ENCODE results near the gene NLRC3. TPM values are rescaled to one million over a fixed set of nuclear protein-coding genes. Genes with fewer than 3 reads are reported as not detected.

Gene NLRC3
- total RNA-seq, 6 experiments from 2014 or later = 0.53 to 1.2 (median 0.64) TPM

DNA sequence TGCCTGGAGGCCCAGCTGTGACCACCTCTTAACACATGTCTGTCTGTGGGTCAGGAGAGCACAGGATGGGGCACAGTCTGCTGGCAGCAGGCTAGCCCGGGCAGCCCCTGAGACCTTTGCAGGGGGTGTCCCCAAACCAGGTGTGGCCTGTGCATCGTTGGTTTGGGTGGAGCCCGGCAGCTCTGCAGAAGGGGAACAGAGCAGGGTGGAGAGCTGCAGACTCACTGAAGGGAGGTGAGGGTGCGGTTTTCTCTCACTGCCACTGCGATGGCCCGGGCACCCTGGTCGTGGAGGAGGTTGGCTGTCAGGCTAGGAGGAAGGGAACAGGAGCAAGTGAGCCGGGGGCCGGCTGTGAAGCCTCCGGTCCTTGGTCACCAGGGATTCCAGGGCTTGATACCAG is 28.8 kb downstream of the NLRC3 start:
- Histone ChIP-seq H3K27ac (no peak overlapping the region), H3K9me3 (no peaks in the 10 kb centered on the region), H3K4me1 (no peaks in the 10 kb centered on the region), H3K4me3 (no peak overlapping the region), H3K27me3 (no peaks in the 10 kb centered on the region), H3K36me3 (no peaks in the 10 kb centered on the region)
- no CpG with 5 or more reads among the region's 10 CpGs for WGBS (ENCODE audit: insufficient coverage, low coverage, low lambda C conversion rate, missing lambda C conversion rate)
- no peak for ATAC-seq
- no peak for DNase-seq
- TF ChIP-seq, protein P1, sequence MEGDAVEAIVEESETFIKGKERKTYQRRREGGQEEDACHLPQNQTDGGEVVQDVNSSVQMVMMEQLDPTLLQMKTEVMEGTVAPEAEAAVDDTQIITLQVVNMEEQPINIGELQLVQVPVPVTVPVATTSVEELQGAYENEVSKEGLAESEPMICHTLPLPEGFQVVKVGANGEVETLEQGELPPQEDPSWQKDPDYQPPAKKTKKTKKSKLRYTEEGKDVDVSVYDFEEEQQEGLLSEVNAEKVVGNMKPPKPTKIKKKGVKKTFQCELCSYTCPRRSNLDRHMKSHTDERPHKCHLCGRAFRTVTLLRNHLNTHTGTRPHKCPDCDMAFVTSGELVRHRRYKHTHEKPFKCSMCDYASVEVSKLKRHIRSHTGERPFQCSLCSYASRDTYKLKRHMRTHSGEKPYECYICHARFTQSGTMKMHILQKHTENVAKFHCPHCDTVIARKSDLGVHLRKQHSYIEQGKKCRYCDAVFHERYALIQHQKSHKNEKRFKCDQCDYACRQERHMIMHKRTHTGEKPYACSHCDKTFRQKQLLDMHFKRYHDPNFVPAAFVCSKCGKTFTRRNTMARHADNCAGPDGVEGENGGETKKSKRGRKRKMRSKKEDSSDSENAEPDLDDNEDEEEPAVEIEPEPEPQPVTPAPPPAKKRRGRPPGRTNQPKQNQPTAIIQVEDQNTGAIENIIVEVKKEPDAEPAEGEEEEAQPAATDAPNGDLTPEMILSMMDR (IDR thresholded peaks at IDR 0.05) = no peak
- no peak for TF ChIP-seq POLR2A (IDR thresholded peaks at IDR 0.05)
- intact Hi-C loops (cut with DNase I) = no loop called here

DNA sequence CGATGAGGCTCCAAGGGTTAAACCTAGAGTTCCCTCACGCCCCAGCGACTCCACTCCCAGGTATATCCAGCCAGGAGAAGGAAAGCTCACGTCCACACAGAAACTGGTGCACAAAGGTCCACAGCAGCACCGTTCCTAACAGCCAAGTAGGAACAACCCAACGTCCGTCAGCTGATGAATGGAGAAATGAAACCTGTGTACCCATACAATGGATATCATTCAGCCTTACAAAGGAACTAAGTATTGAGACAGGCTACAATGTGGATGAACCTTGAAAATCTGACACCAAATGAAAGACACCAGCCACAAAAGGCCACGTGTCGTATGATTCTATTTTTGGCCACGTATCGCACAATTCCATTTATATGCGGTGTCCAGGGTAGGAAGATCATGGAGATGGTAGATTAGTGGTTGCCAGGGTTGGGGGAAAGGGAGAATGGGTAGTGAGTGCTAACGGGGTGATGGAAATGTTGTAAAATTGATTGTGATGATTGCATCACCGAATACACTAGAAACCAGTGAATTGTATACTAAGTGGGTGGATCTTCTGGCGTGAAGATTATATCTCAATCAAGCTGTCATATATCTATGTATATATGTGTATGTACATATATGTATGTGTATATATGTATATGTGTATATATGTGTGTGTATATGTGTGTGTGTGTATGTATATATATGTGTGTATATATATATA is 30.1 kb downstream of the NLRC3 start:
- ATAC-seq (peak in 2 of 4 donors; percentile 25 to 42), DNase-seq (no peak)
- H3K4me3 ChIP-seq = no peak overlapping the region
- no peaks in the 10 kb centered on the region for H3K4me1 ChIP-seq
- H3K27ac ChIP-seq = no peak overlapping the region
- no peak for TF ChIP-seq POLR2A (IDR thresholded peaks at IDR 0.05)
- TF ChIP-seq, protein P1 (IDR thresholded peaks at IDR 0.05) = no peak
- no peaks in the 10 kb centered on the region for H3K9me3 ChIP-seq
- intact Hi-C loops (cut with DNase I) = no loop called here
- 84% methylated on average over 11 of the region's 15 CpGs for WGBS (ENCODE audit: insufficient coverage, low coverage, low lambda C conversion rate, missing lambda C conversion rate)
- H3K36me3 ChIP-seq = no peaks in the 10 kb centered on the region
- H3K27me3 ChIP-seq = no peaks in the 10 kb centered on the region

DNA sequence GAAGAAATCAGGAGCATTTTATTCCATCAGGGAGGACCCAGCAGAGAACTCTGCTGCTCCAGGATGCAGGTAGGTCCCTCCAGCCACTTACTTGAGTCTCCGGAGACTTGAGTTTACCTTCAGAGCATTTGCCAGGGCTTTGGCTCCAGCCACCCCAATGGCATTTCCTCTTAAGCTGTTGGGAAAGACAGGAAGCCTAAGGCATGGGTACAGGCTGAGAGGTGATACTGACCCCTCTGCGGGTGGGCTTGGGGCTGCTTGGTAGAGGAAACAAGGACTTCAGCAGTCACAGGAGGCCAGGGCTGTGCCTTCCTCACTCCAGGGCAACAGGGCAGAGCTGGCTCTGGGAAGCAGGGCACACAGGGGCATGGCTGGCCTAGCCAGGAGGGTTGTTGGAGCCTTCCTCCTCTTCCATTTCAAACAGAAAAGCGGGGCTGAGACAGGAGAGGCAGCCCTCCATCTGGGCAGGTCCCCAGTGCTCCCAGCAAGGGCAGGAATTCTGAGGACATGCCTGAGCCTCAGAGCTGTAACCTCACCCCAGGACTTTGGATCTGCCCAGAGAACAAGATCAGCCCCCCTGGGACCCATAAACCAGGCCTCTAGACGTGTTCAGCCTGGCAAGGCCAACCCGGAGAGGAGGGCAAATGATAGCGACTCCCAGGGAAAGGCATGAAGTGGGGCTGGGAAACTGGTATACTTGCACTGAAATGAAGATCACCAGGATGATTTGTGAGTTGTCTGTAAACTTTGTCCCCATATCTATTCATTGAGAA is 34.4 kb downstream of the NLRC3 start:
- Histone ChIP-seq H3K27me3 (no peaks in the 10 kb centered on the region), H3K36me3 (peaks cover 0 to 4% (median under 1%) of the 10 kb centered on the region in 4 donors), H3K9me3 (no peaks in the 10 kb centered on the region), H3K4me1 (no peaks in the 10 kb centered on the region), H3K4me3 (no peak overlapping the region), H3K27ac (no peak overlapping the region)
- intact Hi-C loops (cut with DNase I) = no loop called here
- no peak for DNase-seq
- WGBS (ENCODE audit: insufficient coverage, low coverage, low lambda C conversion rate, missing lambda C conversion rate) = 91% methylated on average over 4 of the region's 6 CpGs
- peak in 1 of 4 donors; percentile 30 for ATAC-seq
- TF ChIP-seq, protein P1 (IDR thresholded peaks at IDR 0.05) = no peak
- TF ChIP-seq POLR2A (IDR thresholded peaks at IDR 0.05) = no peak

DNA sequence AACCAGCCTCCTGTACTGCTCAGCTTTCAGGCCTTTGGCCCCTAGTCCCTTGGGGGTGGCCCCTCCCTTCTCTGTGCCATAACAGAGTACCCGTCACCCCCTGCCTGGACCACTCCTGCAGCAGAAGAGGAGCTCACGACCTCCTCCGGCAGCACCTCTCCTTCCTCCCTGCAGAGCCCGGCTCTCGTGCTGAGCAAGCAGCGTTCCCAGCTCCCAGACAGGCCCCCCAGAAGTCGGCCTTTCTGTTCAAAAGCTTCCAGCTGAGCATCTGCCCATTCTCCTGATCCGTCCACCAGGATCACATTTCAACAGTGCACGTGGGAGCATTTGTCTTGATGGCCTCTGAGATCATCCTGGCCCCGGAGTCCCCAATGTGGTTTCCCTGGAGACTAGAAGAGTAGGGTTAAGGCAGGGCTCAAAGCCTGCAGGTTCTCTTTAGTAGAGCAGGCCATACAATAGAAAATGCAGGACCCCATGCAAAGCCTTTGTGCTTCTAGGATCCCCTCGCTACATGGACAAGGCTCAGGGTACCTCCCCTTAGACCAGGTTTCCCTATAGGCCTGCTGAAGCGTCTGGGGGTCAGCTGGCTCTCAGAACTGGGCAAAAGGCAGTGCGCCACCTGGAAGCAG is 35.6 kb downstream of the NLRC3 start:
- no peak for DNase-seq

More for the DNA sequence above, 35.6 kb downstream of the NLRC3 start:
- WGBS (ENCODE audit: insufficient coverage, low coverage, low lambda C conversion rate, missing lambda C conversion rate) = 75% methylated on average over 3 of the region's 13 CpGs
- no peak overlapping the region for H3K27ac ChIP-seq
- peaks cover 0 to 4% (median under 1%) of the 10 kb centered on the region in 4 donors for H3K36me3 ChIP-seq
- peaks cover 0 to under 1% (median under 1%) of the 10 kb centered on the region in 4 donors for H3K4me1 ChIP-seq
- ATAC-seq = peak in 2 of 4 donors; percentile 7 to 9
- intact Hi-C loops (cut with DNase I) = no loop called here
- no peaks in the 10 kb centered on the region for H3K9me3 ChIP-seq
- TF ChIP-seq, protein P1 (IDR thresholded peaks at IDR 0.05) = no peak
- TF ChIP-seq POLR2A (IDR thresholded peaks at IDR 0.05) = no peak
- H3K4me3 ChIP-seq = no peak overlapping the region
- no peaks in the 10 kb centered on the region for H3K27me3 ChIP-seq

Measured in right lobe of liver (tissue), 6 donors.